ENCODE data around the gene NOL8.
A peak's percentile ranks its signal among the peaks of the same experiment; 100 is the strongest.

The NOL8 gene

GRCh38 chr9:92263131-92263530 lies 62.0 kb downstream of the NOL8 start:
- Histone ChIP-seq H3K4me3 (ENCODE audit: low read depth, low read length) (no peak overlapping the region), H3K27me3 (replicated peaks) (no peaks in the 10 kb centered on the region), H3K27ac (no peak overlapping the region), H3K36me3 (replicated peaks) (peaks cover 94% of the 10 kb centered on the region)
- in situ Hi-C loops (cut with HindIII; ENCODE audit: low pct_ligation_motif_present, low sequenced_read_pairs), result no loop called here
- DNase-seq, result no peak
- TF ChIP-seq, protein P1, sequence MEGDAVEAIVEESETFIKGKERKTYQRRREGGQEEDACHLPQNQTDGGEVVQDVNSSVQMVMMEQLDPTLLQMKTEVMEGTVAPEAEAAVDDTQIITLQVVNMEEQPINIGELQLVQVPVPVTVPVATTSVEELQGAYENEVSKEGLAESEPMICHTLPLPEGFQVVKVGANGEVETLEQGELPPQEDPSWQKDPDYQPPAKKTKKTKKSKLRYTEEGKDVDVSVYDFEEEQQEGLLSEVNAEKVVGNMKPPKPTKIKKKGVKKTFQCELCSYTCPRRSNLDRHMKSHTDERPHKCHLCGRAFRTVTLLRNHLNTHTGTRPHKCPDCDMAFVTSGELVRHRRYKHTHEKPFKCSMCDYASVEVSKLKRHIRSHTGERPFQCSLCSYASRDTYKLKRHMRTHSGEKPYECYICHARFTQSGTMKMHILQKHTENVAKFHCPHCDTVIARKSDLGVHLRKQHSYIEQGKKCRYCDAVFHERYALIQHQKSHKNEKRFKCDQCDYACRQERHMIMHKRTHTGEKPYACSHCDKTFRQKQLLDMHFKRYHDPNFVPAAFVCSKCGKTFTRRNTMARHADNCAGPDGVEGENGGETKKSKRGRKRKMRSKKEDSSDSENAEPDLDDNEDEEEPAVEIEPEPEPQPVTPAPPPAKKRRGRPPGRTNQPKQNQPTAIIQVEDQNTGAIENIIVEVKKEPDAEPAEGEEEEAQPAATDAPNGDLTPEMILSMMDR (IDR thresholded peaks at IDR 0.05; ENCODE audit: low read depth, low read length, missing control alignments), result no peak

DNA sequence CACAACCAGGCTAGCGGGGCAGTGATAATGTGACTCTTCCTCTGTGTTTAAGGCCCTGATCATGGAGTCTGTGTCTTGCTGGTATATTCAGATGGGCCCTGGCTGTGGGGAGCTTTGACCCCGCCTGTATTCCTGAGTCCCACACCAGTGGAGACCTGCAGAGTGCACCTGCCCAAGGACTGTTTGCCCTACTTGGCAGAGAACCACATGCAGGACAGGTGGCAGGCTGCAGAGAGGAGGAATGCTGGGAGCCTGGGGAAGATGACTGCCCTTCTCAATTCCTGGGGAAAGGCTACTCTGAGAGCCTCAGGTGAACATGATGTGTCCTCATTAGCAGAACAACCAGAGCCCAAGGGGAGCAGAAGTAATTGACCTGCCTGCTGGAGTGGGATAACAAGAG lies 67.8 kb downstream of the NOL8 start:
- H3K36me3 ChIP-seq (replicated peaks), result peaks cover 90% of the 10 kb centered on the region
- no peak overlapping the region for H3K27ac ChIP-seq
- TF ChIP-seq, protein P1 (IDR thresholded peaks at IDR 0.05; ENCODE audit: low read depth, low read length, missing control alignments), result no peak
- in situ Hi-C loops (cut with HindIII; ENCODE audit: low pct_ligation_motif_present, low sequenced_read_pairs), result no loop called here
- no peak for DNase-seq
- no peak overlapping the region for H3K4me3 ChIP-seq (ENCODE audit: low read depth, low read length)
- H3K27me3 ChIP-seq (replicated peaks), result no peaks in the 10 kb centered on the region

DNA sequence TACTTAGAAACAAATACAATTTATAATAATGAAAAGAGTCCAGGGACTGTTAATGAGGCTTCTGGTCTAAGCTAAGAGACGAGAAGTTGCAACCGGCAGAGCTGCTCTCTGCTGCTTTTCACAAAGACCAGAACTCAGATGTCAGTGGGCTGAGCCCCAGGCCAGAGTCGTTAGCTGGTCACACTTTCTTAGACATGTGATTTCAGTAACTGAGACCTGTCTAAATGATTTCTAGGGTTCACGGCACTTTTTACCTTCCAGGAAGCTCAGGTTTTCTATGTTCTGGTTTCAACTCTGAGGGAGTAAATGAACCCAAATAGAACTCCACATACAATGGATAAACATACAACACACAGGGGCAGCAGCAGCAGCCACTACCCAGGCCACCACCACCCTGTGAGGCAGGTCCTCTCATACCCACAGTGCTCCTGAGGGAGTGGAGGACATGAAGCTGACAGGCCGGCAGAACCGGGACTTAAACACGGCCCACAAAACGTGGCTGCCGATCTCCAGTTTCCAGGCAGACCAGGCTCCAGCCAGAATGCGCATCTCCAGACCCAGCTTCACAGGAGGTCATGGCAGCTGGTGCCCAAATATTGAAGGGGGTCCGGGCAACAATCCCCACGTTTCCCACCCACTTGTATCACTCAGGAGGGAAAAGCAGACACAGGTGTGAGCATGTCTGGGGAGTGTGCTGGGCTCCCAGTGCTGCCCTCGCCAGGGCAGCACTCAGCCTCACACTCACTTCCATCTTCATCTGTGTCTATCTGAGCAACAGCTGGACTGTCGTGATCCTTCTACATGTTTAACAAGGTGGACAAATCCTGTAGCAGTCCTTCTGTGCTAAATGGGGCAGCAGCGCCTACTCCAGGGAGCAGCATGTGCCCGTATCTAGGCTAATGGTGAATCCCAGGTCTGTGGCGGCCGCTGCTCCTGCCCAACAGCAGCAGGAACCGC lies 70.5 kb downstream of the NOL8 start:
- TF ChIP-seq, protein P1 (IDR thresholded peaks at IDR 0.05; ENCODE audit: low read depth, low read length, missing control alignments), result no peak
- no peak overlapping the region for H3K27ac ChIP-seq
- in situ Hi-C loops (cut with HindIII; ENCODE audit: low pct_ligation_motif_present, low sequenced_read_pairs), result no loop called here
- no peak for DNase-seq
- H3K4me3 ChIP-seq (ENCODE audit: low read depth, low read length), result no peak overlapping the region
- H3K36me3 ChIP-seq (replicated peaks), result peaks cover 93% of the 10 kb centered on the region
- H3K27me3 ChIP-seq (replicated peaks), result no peaks in the 10 kb centered on the region

DNA sequence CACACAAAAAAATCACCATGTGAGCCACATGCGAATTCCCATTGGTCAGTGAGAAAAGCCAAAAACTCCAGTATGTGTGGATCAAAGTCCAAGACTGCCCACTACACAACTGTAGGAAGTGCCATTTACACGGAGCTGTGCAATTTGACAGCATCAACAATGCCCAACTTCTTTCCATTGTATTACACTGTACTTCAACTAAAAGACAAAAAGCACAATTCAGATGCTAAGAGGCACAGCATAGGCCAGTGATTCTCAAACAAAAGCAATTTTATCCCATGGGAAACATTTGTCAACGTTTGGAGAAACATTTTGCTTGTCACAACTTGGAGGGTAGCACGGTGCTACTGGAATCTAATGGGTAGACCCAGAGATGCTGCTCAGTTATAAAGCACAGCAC lies 71.5 kb downstream of the NOL8 start:
- peaks cover 91% of the 10 kb centered on the region for H3K36me3 ChIP-seq (replicated peaks)

GRCh38 chr9:92247981-92248380 lies 77.2 kb downstream of the NOL8 start:
- DNase-seq, result no peak
- H3K27ac ChIP-seq, result peak overlapping the region; percentile 94
- no peaks in the 10 kb centered on the region for H3K27me3 ChIP-seq (replicated peaks)
- TF ChIP-seq, protein P1 (IDR thresholded peaks at IDR 0.05; ENCODE audit: low read depth, low read length, missing control alignments), result no peak
- in situ Hi-C loops (cut with HindIII; ENCODE audit: low pct_ligation_motif_present, low sequenced_read_pairs), result no loop called here
- peaks cover 79% of the 10 kb centered on the region for H3K36me3 ChIP-seq (replicated peaks)
- H3K4me3 ChIP-seq (ENCODE audit: low read depth, low read length), result no peak overlapping the region

More for the DNA sequence above, 71.5 kb downstream of the NOL8 start:
- Histone ChIP-seq H3K27me3 (replicated peaks) (no peaks in the 10 kb centered on the region), H3K27ac (no peak overlapping the region), H3K4me3 (ENCODE audit: low read depth, low read length) (no peak overlapping the region)
- no peak for DNase-seq
- TF ChIP-seq, protein P1 (IDR thresholded peaks at IDR 0.05; ENCODE audit: low read depth, low read length, missing control alignments), result no peak
- in situ Hi-C loops (cut with HindIII; ENCODE audit: low pct_ligation_motif_present, low sequenced_read_pairs), result no loop called here
